GM19099 (cell line): Measurements from ENCODE around the gene BRMS1L.
A peak's percentile ranks its signal among the peaks of the same experiment; 100 is the strongest.

Source experiments
- POLR2A ChIP-seq: IDR thresholded peaks from 3 replicates; pipeline ENCODE4 v1.6.1; 2011; ENCODE audit warnings: low read depth; ENCODE audit not compliant: insufficient read length; ENCODE audit errors: extremely low read depth

BRMS1L gene

GRCh38 chr14:35826218-35826951 lies at the start of gene BRMS1L:
Gene BRMS1L (plus strand): TSS chr14:35826338. CDS start chr14:35826517, 179 bp downstream.
- peak; percentile 94 for TF ChIP-seq POLR2A

GRCh38 chr14:35776823-35777222 lies 49.3 kb upstream of the BRMS1L start:
- no peak for TF ChIP-seq POLR2A

- TF ChIP-seq POLR2A, result no peak
These were observed 46.8 kb upstream of the BRMS1L start for GRCh38 chr14:35779368-35779767.

- no peak for TF ChIP-seq POLR2A
These were observed 42.4 kb upstream of the BRMS1L start for GRCh38 chr14:35783699-35784098.

- TF ChIP-seq POLR2A, result no peak
These were observed 39.3 kb upstream of the BRMS1L start for GRCh38 chr14:35786856-35787255.

GRCh38 chr14:35789651-35790050 lies 36.5 kb upstream of the BRMS1L start:
- TF ChIP-seq POLR2A, result no peak

GRCh38 chr14:35797796-35798195 lies 28.3 kb upstream of the BRMS1L start:
- no peak for TF ChIP-seq POLR2A

- no peak for TF ChIP-seq POLR2A
These were observed 19.9 kb upstream of the BRMS1L start for GRCh38 chr14:35806006-35806907.

GRCh38 chr14:35807131-35807961 lies 18.8 kb upstream of the BRMS1L start:
- TF ChIP-seq POLR2A, result no peak

GRCh38 chr14:35808076-35808637 lies 18.0 kb upstream of the BRMS1L start:
- TF ChIP-seq POLR2A, result no peak

- TF ChIP-seq POLR2A, result peak; percentile 91
These were observed 17.2 kb upstream of the BRMS1L start, which contains the start of gene RALGAPA1 for GRCh38 chr14:35808638-35809563. Gene RALGAPA1 (minus strand): TSS chr14:35809295. CDS start chr14:35808835, 460 bp downstream.

GRCh38 chr14:35809597-35809996 lies 16.5 kb upstream of the BRMS1L start:
- no peak for TF ChIP-seq POLR2A

- TF ChIP-seq POLR2A, result no peak
These were observed 15.2 kb upstream of the BRMS1L start for GRCh38 chr14:35810963-35811362.

GRCh38 chr14:35814371-35815005 lies 11.7 kb upstream of the BRMS1L start:
- TF ChIP-seq POLR2A, result no peak
